HepG2 (cell line): ENCODE data around the gene TMEM269. TPM values are rescaled to one million over a fixed set of nuclear protein-coding genes. Genes with fewer than 3 reads are reported as not detected.

Source experiments
- ARID3A ChIP-seq: IDR thresholded peaks from 2 replicates; pipeline ENCODE4 v1.6.1; 2012; ENCODE audit warnings: low read depth, low read length, improper control_type of control experiment
- CCAR2 ChIP-seq: fragments of 200-400 bp; formaldehyde crosslinking; optimal IDR thresholded peaks from 2 replicates; pipeline ENCODE3; 2018; ENCODE audit warnings: low read depth, mild to moderate bottlenecking, low read length, moderate library complexity
- HBP1 ChIP-seq: IDR thresholded peaks from 2 replicates; pipeline ENCODE4 v1.6.1; 2016; ENCODE audit warnings: low read depth, control low read depth
- HNF4G ChIP-seq, 2 experiments: sonication (generic) in 1 of 2; formaldehyde crosslinking in 1 of 2; IDR thresholded peaks; 2 replicates each; pipeline versions ENCODE4 v1.4.0 to v1.6.1; 2011 to 2020; ENCODE audit warnings: borderline replicate concordance in 2 of 2, low read depth in 2 of 2, mild to moderate bottlenecking in 2 of 2, low read length in 1 of 2, missing genetic modification reagents in 1 of 2, moderate library complexity in 1 of 2
- KAT7 ChIP-seq: IDR thresholded peaks from 2 replicates; pipeline ENCODE4 v1.6.1; 2018; ENCODE audit warnings: borderline replicate concordance, missing compliant biosample characterization
- KLF16 ChIP-seq, 2 experiments: sonication (generic) in 1 of 2; formaldehyde crosslinking in 1 of 2; IDR thresholded peaks; 2 replicates each; pipeline versions ENCODE4 v1.6.1 to v1.8.0; 2016 to 2023; ENCODE audit warnings: missing genetic modification reagents in 2 of 2, missing compliant biosample characterization in 1 of 2
- KMT2B ChIP-seq: IDR thresholded peaks from 2 replicates; pipeline ENCODE4 v1.6.1; 2016; ENCODE audit warnings: missing genetic modification reagents, missing compliant biosample characterization
- LCORL ChIP-seq, 2 experiments: fragments of 450-650 bp in 1 of 2; sonication (generic) in 1 of 2; formaldehyde crosslinking in 1 of 2; IDR thresholded peaks; 2 replicates each; pipeline versions ENCODE4 v1.5.0 to v1.6.1; 2017 to 2020; ENCODE audit warnings: antibody characterized with exemption in 1 of 2, missing genetic modification reagents in 1 of 2
- MED13 ChIP-seq: sonication (generic); formaldehyde crosslinking; IDR thresholded peaks from 2 replicates; pipeline ENCODE4 v1.5.0; 2020; ENCODE audit warnings: missing genetic modification reagents
- NR3C1 ChIP-seq: sonication (generic); formaldehyde crosslinking; IDR thresholded peaks from 2 replicates; pipeline ENCODE4 v1.4.0; 2020; ENCODE audit warnings: missing genetic modification reagents
- POLR2AphosphoS2 ChIP-seq: IDR thresholded peaks from 2 replicates; pipeline ENCODE4 v1.6.1; 2011; ENCODE audit warnings: low read depth, low read length, improper control_type of control experiment
- SIN3A ChIP-seq: IDR thresholded peaks from 2 replicates; pipeline ENCODE4 v1.6.1; 2011; ENCODE audit warnings: low read depth, mild to moderate bottlenecking, control low read depth, low read length, borderline replicate concordance
- TGIF2 ChIP-seq: IDR thresholded peaks from 2 replicates; pipeline ENCODE4 v1.6.1; 2016; ENCODE audit warnings: control low read depth, missing compliant biosample characterization
- TP53 ChIP-seq: sonication (generic); formaldehyde crosslinking; conservative IDR thresholded peaks from 2 replicates; pipeline ENCODE4 v1.4.0; 2020; ENCODE audit warnings: missing genetic modification reagents
- ZBTB21 ChIP-seq: sonication (generic); formaldehyde crosslinking; IDR thresholded peaks from 2 replicates; pipeline ENCODE4 v1.4.0; 2020; ENCODE audit warnings: missing genetic modification reagents
- ZGPAT ChIP-seq: IDR thresholded peaks from 2 replicates; pipeline ENCODE4 v1.6.1; 2016; ENCODE audit warnings: mild to moderate bottlenecking
- ZKSCAN8 ChIP-seq: IDR thresholded peaks from 2 replicates; pipeline ENCODE4 v1.6.1; 2016; ENCODE audit warnings: borderline replicate concordance, missing genetic modification reagents, missing compliant biosample characterization
- ZNF124 ChIP-seq: sonication (generic); formaldehyde crosslinking; IDR thresholded peaks from 2 replicates; pipeline ENCODE4 v1.4.0; 2020; ENCODE audit warnings: missing genetic modification reagents
- ZNF251 ChIP-seq: sonication (generic); formaldehyde crosslinking; IDR thresholded peaks from 2 replicates; pipeline ENCODE4 v1.9.0; 2021; ENCODE audit warnings: mild to moderate bottlenecking, missing genetic modification reagents
- ZNF468 ChIP-seq: sonication (generic); formaldehyde crosslinking; IDR thresholded peaks from 2 replicates; pipeline ENCODE4 v1.8.0; 2022; ENCODE audit warnings: mild to moderate bottlenecking, moderate library complexity, missing genetic modification reagents
- ZNF543 ChIP-seq: sonication (generic); formaldehyde crosslinking; IDR thresholded peaks from 2 replicates; pipeline ENCODE4 v1.4.0; 2020; ENCODE audit warnings: mild to moderate bottlenecking, missing genetic modification reagents
- ZNF724P ChIP-seq: sonication (generic); formaldehyde crosslinking; IDR thresholded peaks from 2 replicates; pipeline ENCODE4 v1.8.0; 2022; ENCODE audit warnings: missing genetic modification reagents, borderline replicate concordance
- ZSCAN29 ChIP-seq: sonication (generic); formaldehyde crosslinking; conservative IDR thresholded peaks from 2 replicates; pipeline ENCODE4 v1.4.0; 2020; ENCODE audit warnings: mild to moderate bottlenecking, missing genetic modification reagents
- ZSCAN30 ChIP-seq: sonication (generic); formaldehyde crosslinking; IDR thresholded peaks from 2 replicates; pipeline ENCODE4 v1.5.0; 2020; ENCODE audit warnings: mild to moderate bottlenecking, missing genetic modification reagents
- polyA plus RNA-seq, 8 experiments: library from polyadenylated mRNA; depleted of rRNA in 3 of 8; stranded (reverse) in 7 of 8; unstranded in 1 of 8; fragments of >200 nt; fragmentation: Illumina TruSeq in 4 of 8; extraction: Trizol in 4 of 8; gene quantifications; 2 replicates each; pipeline versions ENCODE4 v1.2.1 to v1.2.3, GENCODE V29; 2011 to 2016; ENCODE audit warnings: low read depth in 4 of 8, missing spikeins in 1 of 8, mixed read lengths in 1 of 8; ENCODE audit not compliant: insufficient read depth in 1 of 8
- total RNA-seq, 5 experiments: library from RNA; depleted of rRNA; stranded (reverse); fragments of >200 nt; fragmentation: Illumina TruSeq; extraction: Trizol; gene quantifications; 2 replicates each; pipeline ENCODE4 v1.2.3, GENCODE V29; 2016; ENCODE audit warnings: low read depth in 1 of 5

TMEM269 gene
- total and polyA plus RNA-seq, 2 of the 13 experiments (the other 11 are each of a cell fraction or from before 2014, with no cell fraction given), result 0.15 to 0.21 TPM

- TF ChIP-seq POLR2AphosphoS2 (no peak), ZKSCAN8 (no peak), NR3C1 (CRISPR knock-in tag) (no peak), ZGPAT (CRISPR knock-in tag) (peak; percentile 63), LCORL (IDR thresholded peaks at IDR 0.05) (no peak), LCORL (CRISPR knock-in tag; IDR thresholded peaks at IDR 0.05) (no peak), ZNF543 (CRISPR knock-in tag) (peak; percentile 75; the same call in 1 of the 2 replicates), SIN3A (peak; percentile 15; the same call in 1 of the 2 replicates), ZNF724P (CRISPR knock-in tag) (no peak), KMT2B (CRISPR knock-in tag) (peak; percentile 58), MED13 (no peak), ARID3A (peak; percentile 19; the same call in 1 of the 2 replicates), ZNF468 (CRISPR knock-in tag) (no peak), TP53 (CRISPR knock-in tag) (no peak), ZNF251 (CRISPR knock-in tag) (no peak), KAT7 (CRISPR knock-in tag) (0 out of 2 replicates have a peak, but pooled peaks have one; percentile 24), ZNF124 (0 out of 2 replicates have a peak, but pooled peaks have one; percentile 29), HBP1 (peak; percentile 62; the same call in 1 of the 2 replicates), HNF4G (IDR thresholded peaks at IDR 0.05; ENCODE audit: borderline replicate concordance, low read depth, low read length) (no peak), HNF4G (CRISPR knock-in tag; IDR thresholded peaks at IDR 0.05; ENCODE audit: borderline replicate concordance, low read depth) (no peak), ZBTB21 (CRISPR knock-in tag) (no peak), CCAR2 (no peak), TGIF2 (CRISPR knock-in tag) (no peak), ZSCAN29 (CRISPR knock-in tag) (peak; percentile 48; the same call in 1 of the 2 replicates), ZSCAN30 (no peak), KLF16 (CRISPR knock-in tag; IDR thresholded peaks at IDR 0.05) (no peak)
Measured at GRCh38 chr1:42846257-42847110, 61.7 kb downstream of the TMEM269 start, which contains the start of gene ZNF691 (continued).
